Transverse colon (tissue), 4 donors: Measurements from ENCODE around the gene GOLGA6A. TPM values are rescaled to one million over a fixed set of nuclear protein-coding genes. Genes with fewer than 3 reads are reported as not detected.
A peak's percentile ranks its signal among the peaks of the same experiment; 100 is the strongest.

ENCODE experiments used
- DNase-seq: peaks from one replicate; pipeline ENCODE4 v3.0.0-alpha.2; 2019
- H3K27ac ChIP-seq, 4 donors: fragments of 200-600 bp; sonication (generic); 2 replicates each; pipeline ENCODE4 v1.5.1; 2016 to 2018; ENCODE audit warnings: inconsistent platforms in 4 of 4
- H3K27me3 ChIP-seq: fragments of 200-600 bp; sonication (generic); 2 replicates; pipeline ENCODE4 v1.5.1; 2017; ENCODE audit warnings: inconsistent platforms
- H3K36me3 ChIP-seq, 4 donors: fragments of 200-600 bp; sonication (generic); 2 replicates each; pipeline ENCODE4 v1.5.1; 2017 to 2019; ENCODE audit warnings: inconsistent platforms in 4 of 4
- H3K4me1 ChIP-seq, 4 donors: fragments of 200-600 bp; sonication (generic); 2 replicates each; pipeline ENCODE4 v1.5.1; 2017 to 2020; ENCODE audit warnings: inconsistent platforms in 4 of 4
- H3K4me3 ChIP-seq, 4 donors: fragments of 200-600 bp; sonication (generic); 1 replicate in 1 of 4; 2 replicates in 3 of 4; pipeline versions ENCODE4 v1.5.1 to v1.6.1; 2017 to 2019; ENCODE audit warnings: inconsistent platforms in 4 of 4
- H3K9me3 ChIP-seq, 2 donors: fragments of 200-600 bp; sonication (generic); 2 replicates each; pipeline ENCODE4 v1.5.1; 2017 to 2019; ENCODE audit warnings: inconsistent platforms in 2 of 2
- EP300 ChIP-seq: sonication (generic); formaldehyde crosslinking; IDR thresholded peaks from one replicate; pipeline ENCODE4 v1.6.1; 2017; ENCODE audit warnings: antibody characterized with exemption, low read depth
- POLR2A ChIP-seq: fragments of 450-650 bp; IDR thresholded peaks from one replicate; pipeline ENCODE4 v1.6.1; 2016; ENCODE audit warnings: antibody characterized with exemption, mild to moderate bottlenecking, moderate library complexity
- POLR2AphosphoS5 ChIP-seq, 3 donors: sonication (generic); formaldehyde crosslinking; IDR thresholded peaks; one replicate each; pipeline ENCODE4 v1.6.1; 2016; ENCODE audit warnings: antibody characterized with exemption in 3 of 3
- WGBS, 2 donors: methylation state at CpG; one replicate each; pipeline ENCODE4 v1.1.5; 2018; ENCODE audit warnings: low coverage in 1 of 2; 5-methylcytosine and 5-hydroxymethylcytosine counted together
- in situ Hi-C, 4 donors: fragments of 200-750 bp; cut with MboI; loops; one replicate each; pipeline versions ENCODE4 v1.15.0 to v1.15.1; 2017; ENCODE audit warnings: low sequenced_read_pairs in 3 of 4, low pct_ligation_motif_present in 1 of 4, low pct_unique_long_range_greater_than_20kb in 1 of 4
- intact Hi-C: fragments of 100-400 bp; cut with DNase I; formaldehyde crosslinking; loops from one replicate; pipeline ENCODE4 v1.15.1; 2023; ENCODE audit warnings: low total_unique reads
- total RNA-seq, 4 donors: library from RNA; depleted of rRNA; stranded (reverse); fragments of >200 nt; gene quantifications; one replicate each; pipeline ENCODE4 v1.1.0, GENCODE V29; 2016
- TF ChIP-seq, protein P1 (sequence below), 5 experiments: fragments of 200-600 bp in 3 of 5; fragments of 450-650 bp in 2 of 5; sonication (generic) in 3 of 5; IDR thresholded peaks; 1 replicate in 2 of 5; 2 replicates in 3 of 5; pipeline ENCODE4 v1.5.1; 2016 to 2017; ENCODE audit warnings: antibody characterized with exemption in 5 of 5, inconsistent platforms in 3 of 5, mild to moderate bottlenecking in 2 of 5, moderate library complexity in 1 of 5

The GOLGA6A gene
- total RNA-seq, 4 donors from 2014 or later: not detected

DNA sequence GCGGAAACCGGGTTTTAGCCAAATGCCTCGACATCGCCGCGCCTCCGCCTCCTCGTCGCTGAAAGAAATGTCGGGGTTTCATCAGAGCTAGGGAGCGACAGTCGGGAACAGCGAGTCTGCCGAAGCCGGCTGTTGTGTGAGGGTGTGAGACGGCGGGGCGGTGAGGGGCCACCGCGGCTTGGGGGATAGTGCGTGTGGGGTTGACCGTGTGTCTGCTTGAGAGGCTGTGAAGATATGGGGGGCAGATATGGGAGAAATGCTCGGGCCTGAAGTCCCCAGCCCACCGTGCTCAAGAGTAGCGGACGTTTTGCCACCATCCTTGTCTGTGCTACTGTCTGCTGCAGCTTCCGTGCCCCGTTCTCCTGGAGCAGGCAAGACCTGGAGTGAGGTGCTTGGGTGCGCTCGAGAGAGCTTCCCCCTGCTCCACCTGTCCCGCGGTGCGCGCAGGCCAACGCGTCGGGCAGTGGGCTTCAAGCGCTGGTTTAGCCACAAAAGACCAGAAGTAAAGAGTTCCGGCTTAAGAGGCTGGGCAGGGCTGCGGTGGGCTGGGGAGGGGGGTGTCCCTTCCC lies 47.3 kb upstream of the GOLGA6A start:
- TF ChIP-seq, protein P1, sequence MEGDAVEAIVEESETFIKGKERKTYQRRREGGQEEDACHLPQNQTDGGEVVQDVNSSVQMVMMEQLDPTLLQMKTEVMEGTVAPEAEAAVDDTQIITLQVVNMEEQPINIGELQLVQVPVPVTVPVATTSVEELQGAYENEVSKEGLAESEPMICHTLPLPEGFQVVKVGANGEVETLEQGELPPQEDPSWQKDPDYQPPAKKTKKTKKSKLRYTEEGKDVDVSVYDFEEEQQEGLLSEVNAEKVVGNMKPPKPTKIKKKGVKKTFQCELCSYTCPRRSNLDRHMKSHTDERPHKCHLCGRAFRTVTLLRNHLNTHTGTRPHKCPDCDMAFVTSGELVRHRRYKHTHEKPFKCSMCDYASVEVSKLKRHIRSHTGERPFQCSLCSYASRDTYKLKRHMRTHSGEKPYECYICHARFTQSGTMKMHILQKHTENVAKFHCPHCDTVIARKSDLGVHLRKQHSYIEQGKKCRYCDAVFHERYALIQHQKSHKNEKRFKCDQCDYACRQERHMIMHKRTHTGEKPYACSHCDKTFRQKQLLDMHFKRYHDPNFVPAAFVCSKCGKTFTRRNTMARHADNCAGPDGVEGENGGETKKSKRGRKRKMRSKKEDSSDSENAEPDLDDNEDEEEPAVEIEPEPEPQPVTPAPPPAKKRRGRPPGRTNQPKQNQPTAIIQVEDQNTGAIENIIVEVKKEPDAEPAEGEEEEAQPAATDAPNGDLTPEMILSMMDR (IDR thresholded peaks at IDR 0.05): no peak
- 9% methylated on average over 20 of the region's 40 CpGs; no CpG with 5 or more reads in 1 of the 2 donors for WGBS, 2 donors
- in situ Hi-C loops: loop anchor here in 3 of 4 donors (5.0 to 25.0 kb wide), 4 partner anchors 75 to 183 kb away; no protein-coding TSS in a partner anchor
- DNase-seq: no peak
- intact Hi-C loops: no loop called here
- no peak overlapping the region for H3K27ac ChIP-seq
- H3K9me3 ChIP-seq: no peaks in the 10 kb centered on the region
- H3K4me1 ChIP-seq: peaks cover 3 to 26% (median 8%) of the 10 kb centered on the region in 4 donors
- H3K36me3 ChIP-seq: no peaks in the 10 kb centered on the region
- H3K4me3 ChIP-seq: no peak overlapping the region
- peaks cover 92% of the 10 kb centered on the region for H3K27me3 ChIP-seq

DNA sequence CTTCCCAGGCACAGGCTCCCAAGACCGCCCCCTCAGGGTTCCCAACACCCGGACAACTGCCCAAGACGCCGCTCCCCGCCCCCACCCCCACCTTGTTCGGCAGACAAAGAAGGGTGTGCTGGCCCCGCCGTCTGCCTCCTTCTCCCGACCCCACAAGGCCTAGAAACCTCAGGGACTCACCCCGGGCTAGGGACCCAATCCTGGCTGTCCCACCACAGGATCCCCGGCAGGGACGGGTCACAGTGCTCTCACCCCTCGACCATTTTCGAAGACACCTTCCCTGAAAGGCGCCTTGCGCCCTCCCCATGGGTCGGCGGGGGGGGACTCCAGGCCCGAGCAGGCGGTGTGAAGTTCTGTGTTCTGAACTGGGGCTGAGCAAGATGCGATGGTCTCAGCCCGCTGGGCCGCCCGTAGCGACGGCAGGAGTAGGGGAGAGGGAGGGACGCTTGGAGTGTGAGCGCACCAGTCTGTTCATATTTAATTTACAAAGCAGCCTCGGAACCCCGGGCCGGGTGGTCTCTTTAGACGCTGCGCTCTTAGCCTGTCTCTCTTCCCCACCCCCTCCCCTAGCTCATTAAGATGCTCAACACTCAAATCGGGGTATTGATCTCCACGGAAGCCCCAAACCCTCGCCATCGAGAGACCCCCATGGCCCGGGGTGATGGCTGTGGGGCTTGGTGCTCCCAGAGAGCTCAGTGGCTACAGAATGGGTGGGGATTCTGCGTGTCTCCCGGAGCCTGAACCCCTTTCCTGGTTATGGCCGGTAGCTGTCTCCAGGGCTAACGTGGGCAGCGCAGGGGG lies 46.6 kb upstream of the GOLGA6A start:
- Histone ChIP-seq H3K27ac (no peak overlapping the region), H3K27me3 (peaks cover 92% of the 10 kb centered on the region), H3K4me1 (peaks cover 3 to 21% (median 8%) of the 10 kb centered on the region in 4 donors), H3K9me3 (no peaks in the 10 kb centered on the region), H3K36me3 (no peaks in the 10 kb centered on the region), H3K4me3 (peak overlapping the region in 1 of 4 donors; percentile 33)
- no peak for TF ChIP-seq POLR2AphosphoS5 (IDR thresholded peaks at IDR 0.05)
- TF ChIP-seq EP300: no peak
- TF ChIP-seq, protein P1 (IDR thresholded peaks at IDR 0.05): no peak
- in situ Hi-C loops: loop anchor here in 3 of 4 donors (5.0 to 25.0 kb wide), 4 partner anchors 74 to 183 kb away; no protein-coding TSS in a partner anchor
- WGBS, 2 donors: 11% methylated on average over 35 of the region's 43 CpGs; no CpG with 5 or more reads in 1 of the 2 donors
- intact Hi-C loops: no loop called here
- DNase-seq: no peak

DNA sequence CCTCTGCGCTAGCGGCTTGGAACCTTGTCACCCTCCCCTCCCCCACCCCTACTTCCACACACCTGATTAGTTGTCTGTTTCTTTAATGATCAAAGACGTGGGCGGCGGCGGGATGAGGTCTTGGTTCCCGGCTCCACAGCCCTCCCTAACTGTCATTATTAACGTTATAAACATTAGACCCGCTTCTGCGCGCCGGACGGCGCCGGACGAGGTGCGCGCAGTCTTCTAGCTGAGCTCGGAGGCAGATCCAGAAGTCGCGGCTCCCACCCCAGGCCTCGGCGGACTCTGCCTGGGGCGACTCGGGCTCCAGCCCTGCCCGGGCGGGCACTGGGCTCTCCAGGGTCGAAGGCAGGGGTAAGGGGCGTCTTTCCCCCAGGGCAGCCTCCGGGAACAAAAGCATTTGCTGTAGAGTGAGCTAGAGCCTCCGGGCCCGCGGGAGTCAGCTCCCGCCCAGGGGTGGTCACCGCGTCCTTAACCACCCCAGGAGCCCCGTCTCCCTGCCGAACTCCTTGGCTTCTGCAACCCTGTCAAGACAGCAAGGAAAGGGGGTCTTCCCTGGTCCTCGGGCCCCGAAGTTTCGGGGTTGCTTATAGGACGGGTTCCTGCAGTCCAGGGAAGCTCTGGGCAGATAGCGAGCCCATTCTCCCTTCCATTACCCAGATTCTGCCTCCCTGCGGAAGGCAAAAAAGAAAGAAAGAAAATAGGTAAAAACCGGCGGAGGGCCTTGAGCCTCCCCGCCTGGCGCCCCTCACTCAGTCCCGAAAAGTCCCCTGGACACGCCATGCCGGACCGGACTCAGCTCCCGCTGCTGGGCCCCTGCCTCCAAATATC lies 45.8 kb upstream of the GOLGA6A start:
- Histone ChIP-seq H3K4me3 (peak overlapping the region in 3 of 4 donors; percentile 15 to 33 (median 29)), H3K36me3 (no peaks in the 10 kb centered on the region), H3K27ac (no peak overlapping the region), H3K27me3 (peaks cover 91% of the 10 kb centered on the region), H3K4me1 (peaks cover 3 to 21% (median 8%) of the 10 kb centered on the region in 4 donors), H3K9me3 (no peaks in the 10 kb centered on the region)
- TF ChIP-seq POLR2AphosphoS5 (IDR thresholded peaks at IDR 0.05): no peak
- TF ChIP-seq POLR2A: no peak
- TF ChIP-seq, protein P1 (IDR thresholded peaks at IDR 0.05): no peak
- TF ChIP-seq EP300: no peak
- in situ Hi-C loops: loop anchor here in 3 of 4 donors (5.0 to 25.0 kb wide), 4 partner anchors 73 to 184 kb away; no protein-coding TSS in a partner anchor
- no peak for DNase-seq
- 10% methylated on average over 35 of the region's 53 CpGs; no CpG with 5 or more reads in 1 of the 2 donors for WGBS, 2 donors
- intact Hi-C loops: no loop called here
